ENCODE results near the gene MPPED1. TPM values are rescaled to one million over a fixed set of nuclear protein-coding genes. Genes with fewer than 3 reads are reported as not detected.

The MPPED1 gene
- total and polyA plus RNA-seq, 2 of the 13 experiments (the other 11 are each of a cell fraction or from before 2014, with no cell fraction given), result 0.77 TPM; not detected in 1

GRCh38 chr22:43514476-43515157 lies 102.8 kb downstream of the MPPED1 start:
- Histone ChIP-seq H3K27me3 (ENCODE audit: control insufficient read depth in 1 of 2, insufficient read depth in 2 of 2, low read length in 2 of 2) (peaks cover 0 to 1% of the 10 kb centered on the region in 2 experiments; a peak in 1 of 5 replicates), H3K36me3 (replicated peaks in 1 of 2; ENCODE audit: control insufficient read depth in 1 of 2, insufficient read depth in 2 of 2, low read length in 2 of 2) (no peaks in the 10 kb centered on the region), H3K79me2 (ENCODE audit: insufficient read depth, low read length) (no peaks in the 10 kb centered on the region), H2AFZ (ENCODE audit: low read length) (no peak overlapping the region), H3K27ac (ENCODE audit: extremely low read length, insufficient read depth, low read length) (no peak overlapping the region), H3K9me3 (ENCODE audit: low read length) (no peaks in the 10 kb centered on the region), H3K4me3 (replicated peaks in 1 of 3; ENCODE audit: insufficient read depth in 1 of 3, low read depth in 2 of 3, low read length in 3 of 3) (no peak overlapping the region), H3K4me2 (ENCODE audit: low read depth, low read length) (no peak overlapping the region), H3K4me1 (ENCODE audit: insufficient read depth, low read length) (no peaks in the 10 kb centered on the region), H3K9ac (ENCODE audit: insufficient read depth, low read depth, low read length) (no peak overlapping the region), H4K20me1 (ENCODE audit: insufficient read depth, low read length) (no peaks in the 10 kb centered on the region)
- ChIA-PET POLR2A (no interaction called here), CTCF (ENCODE audit: low intra/inter-chr PET ratio, low total read pairs) (no interaction called here)
- 46% methylated on average over 19 of the region's 31 CpGs for WGBS (ENCODE audit: low lambda C conversion rate)
- in situ Hi-C loops (cut with HindIII; ENCODE audit: extremely low pct_ligation_motif_present, low pct_unique_long_range_greater_than_20kb) (no loop called here), intact Hi-C loops (cut with micrococcal nuclease; ENCODE audit: unreplicated experiment) (no loop called here)
- FAIRE-seq, result no peak
- TF ChIP-seq BCL6 (CRISPR knock-in tag; IDR thresholded peaks at IDR 0.05) (no peak), ZNF556 (CRISPR knock-in tag; IDR thresholded peaks at IDR 0.05; ENCODE audit: borderline replicate concordance) (no peak), ZNF557 (CRISPR knock-in tag; IDR thresholded peaks at IDR 0.05) (no peak), SAP130 (CRISPR knock-in tag; IDR thresholded peaks at IDR 0.05; ENCODE audit: low read depth) (no peak)
- no peak for ATAC-seq
- DNase-seq (ENCODE audit: low spot score), result no peak
- BruUV-seq (replicated peaks), result no TSS peak

- Histone ChIP-seq H3K79me2 (ENCODE audit: insufficient read depth, low read length) (no peaks in the 10 kb centered on the region), H3K27ac (ENCODE audit: extremely low read length, insufficient read depth, low read length) (no peak overlapping the region), H3K36me3 (replicated peaks in 1 of 2; ENCODE audit: control insufficient read depth in 1 of 2, insufficient read depth in 2 of 2, low read length in 2 of 2) (no peaks in the 10 kb centered on the region), H3K9ac (ENCODE audit: insufficient read depth, low read depth, low read length) (no peak overlapping the region), H3K4me1 (ENCODE audit: insufficient read depth, low read length) (no peaks in the 10 kb centered on the region), H3K4me2 (ENCODE audit: low read depth, low read length) (no peak overlapping the region), H3K9me3 (ENCODE audit: low read length) (no peaks in the 10 kb centered on the region), H2AFZ (ENCODE audit: low read length) (no peak overlapping the region), H4K20me1 (ENCODE audit: insufficient read depth, low read length) (no peaks in the 10 kb centered on the region), H3K4me3 (replicated peaks in 1 of 3; ENCODE audit: insufficient read depth in 1 of 3, low read depth in 2 of 3, low read length in 3 of 3) (no peak overlapping the region), H3K27me3 (ENCODE audit: control insufficient read depth in 1 of 2, insufficient read depth in 2 of 2, low read length in 2 of 2) (peaks cover 0 to 1% of the 10 kb centered on the region in 2 experiments; a peak in 1 of 5 replicates)
- CTCF ChIA-PET (ENCODE audit: low intra/inter-chr PET ratio, low total read pairs), result no interaction called here
- no peak for ATAC-seq
- in situ Hi-C loops (cut with HindIII; ENCODE audit: extremely low pct_ligation_motif_present, low pct_unique_long_range_greater_than_20kb), result no loop called here
- POLR2A ChIA-PET, result no interaction called here
- no peak for DNase-seq (ENCODE audit: low spot score)
- BruUV-seq (replicated peaks), result no TSS peak
- TF ChIP-seq SNAPC2 (CRISPR knock-in tag; IDR thresholded peaks at IDR 0.05) (no peak), ZFY (CRISPR knock-in tag; IDR thresholded peaks at IDR 0.05) (no peak)
- 11% methylated on average over 4 of the region's 8 CpGs for WGBS (ENCODE audit: low lambda C conversion rate)
- intact Hi-C loops (cut with micrococcal nuclease; ENCODE audit: unreplicated experiment), result no loop called here
- no peak for FAIRE-seq
These were observed 103.6 kb downstream of the MPPED1 start for GRCh38 chr22:43515411-43515810.
